HG02610 (cell line): Measurements from ENCODE around the gene C2CD2L.
"Not testable (repeated sequence)": the region's sequence is repeated elsewhere in the genome, so short reads cannot be mapped to it uniquely, and the experiment has no call there.

Experiments
- ATAC-seq: cut with Tn5 transposase; IDR thresholded peaks from one replicate; pipeline ENCODE4 v1.9.1; 2021; ENCODE audit warnings: mild to moderate bottlenecking, moderate library complexity; ENCODE audit not compliant: unreplicated experiment

The C2CD2L gene

GRCh38 chr11:119106564-119107537 is at the start of gene C2CD2L:
C2CD2L (plus strand) TSS chr11:119107344; CDS start chr11:119107742, 398 bp downstream.
- ATAC-seq = peak; percentile 77

- not testable (repeated sequence) for ATAC-seq
These were observed 48.0 kb upstream of the C2CD2L start for GRCh38 chr11:119059128-119059527.

- ATAC-seq = no peak
These were observed 45.9 kb upstream of the C2CD2L start for GRCh38 chr11:119061256-119061655.

GRCh38 chr11:119062779-119063178 is 44.4 kb upstream of the C2CD2L start:
- ATAC-seq = no peak

- no peak for ATAC-seq
These were observed 41.8 kb upstream of the C2CD2L start for GRCh38 chr11:119065369-119065768.

GRCh38 chr11:119067371-119068222 is 39.5 kb upstream of the C2CD2L start, which contains the start of gene VPS11:
VPS11 (plus strand) TSS chr11:119067818; CDS start chr11:119067824, 6 bp downstream.
- peak; percentile 92 for ATAC-seq

- ATAC-seq = no peak
These were observed 29.3 kb upstream of the C2CD2L start for GRCh38 chr11:119077839-119078238.

- no peak for ATAC-seq
These were observed 28.3 kb upstream of the C2CD2L start for GRCh38 chr11:119078675-119079420.

- no peak for ATAC-seq
These were observed 25.4 kb upstream of the C2CD2L start for GRCh38 chr11:119081682-119082260.

GRCh38 chr11:119084663-119085436 is 22.3 kb upstream of the C2CD2L start, which contains the start of gene HMBS:
HMBS (plus strand) TSS chr11:119084881; CDS start chr11:119085034, 153 bp downstream.
- ATAC-seq = peak; percentile 91

- peak; percentile 16 for ATAC-seq
These were observed 21.7 kb upstream of the C2CD2L start for GRCh38 chr11:119085437-119085847.

GRCh38 chr11:119087123-119087522 is 20.0 kb upstream of the C2CD2L start:
- ATAC-seq = no peak

- no peak for ATAC-seq
These were observed 19.4 kb upstream of the C2CD2L start for GRCh38 chr11:119087747-119088241.

- ATAC-seq = no peak
These were observed 18.7 kb upstream of the C2CD2L start for GRCh38 chr11:119088406-119088805.

GRCh38 chr11:119089319-119089718 is 17.8 kb upstream of the C2CD2L start:
- no peak for ATAC-seq

GRCh38 chr11:119091178-119091577 is 16.0 kb upstream of the C2CD2L start:
- no peak for ATAC-seq

- no peak for ATAC-seq
These were observed 14.9 kb upstream of the C2CD2L start for GRCh38 chr11:119091966-119092879.
